GM23338 (cell line): ENCODE measurements around the gene ETNK1. TPM values are rescaled to one million over a fixed set of nuclear protein-coding genes. Genes with fewer than 3 reads are reported as not detected.

Experiments used
- ATAC-seq: fragments of 200-7000 bp; cut with Tn5 transposase; 3 replicates; pipeline ENCODE4 v1.9.1; 2020
- DNase-seq: peaks from one replicate; pipeline ENCODE4 v3.0.0-alpha.2; 2015; ENCODE audit warnings: low spot score
- H2AFZ ChIP-seq: fragments of 200-600 bp; sonication (generic); 2 replicates; pipeline ENCODE4 v1.8.0; 2016; ENCODE audit warnings: antibody characterized with exemption, mild to moderate bottlenecking, moderate library complexity
- H3F3A ChIP-seq: fragments of 200-600 bp; sonication (generic); replicated peaks from 2 replicates; pipeline ENCODE4 v1.8.0; 2017; ENCODE audit warnings: antibody characterized with exemption, mixed run types, low read depth
- H3K27ac ChIP-seq: fragments of 200-600 bp; sonication (generic); 2 replicates; pipeline ENCODE4 v1.6.1; 2016; ENCODE audit warnings: low read depth
- H3K27me3 ChIP-seq: fragments of 200-600 bp; sonication (generic); 2 replicates; pipeline ENCODE4 v1.8.0; 2016; ENCODE audit warnings: mild to moderate bottlenecking, mixed run types, moderate library complexity; ENCODE audit not compliant: insufficient read depth
- H3K36me3 ChIP-seq: fragments of 200-600 bp; sonication (generic); 2 replicates; pipeline ENCODE4 v1.8.0; 2016; ENCODE audit warnings: mild to moderate bottlenecking; ENCODE audit not compliant: insufficient read depth
- H3K4me1 ChIP-seq: fragments of 200-600 bp; sonication (generic); 2 replicates; pipeline ENCODE4 v1.8.0; 2016; ENCODE audit warnings: mild to moderate bottlenecking, moderate library complexity; ENCODE audit not compliant: insufficient read depth
- H3K4me2 ChIP-seq: fragments of 200-600 bp; sonication (generic); 2 replicates; pipeline ENCODE4 v1.7.1; 2017; ENCODE audit warnings: mixed run types
- H3K4me3 ChIP-seq: fragments of 200-600 bp; sonication (generic); 2 replicates; pipeline ENCODE4 v1.6.1; 2016; ENCODE audit warnings: mixed run types
- H3K79me2 ChIP-seq: fragments of 200-600 bp; sonication (generic); replicated peaks from 2 replicates; pipeline ENCODE4 v1.8.0; 2017; ENCODE audit warnings: mild to moderate bottlenecking; ENCODE audit not compliant: insufficient read depth
- H3K9me2 ChIP-seq: fragments of 200-600 bp; sonication (generic); 2 replicates; pipeline ENCODE4 v1.8.0; 2017; ENCODE audit not compliant: insufficient read depth
- H4K20me1 ChIP-seq: fragments of 200-600 bp; sonication (generic); replicated peaks from 2 replicates; pipeline ENCODE4 v1.8.0; 2017; ENCODE audit warnings: mild to moderate bottlenecking; ENCODE audit not compliant: insufficient read depth
- H3K27ac Mint-ChIP-seq: 2 replicates; pipeline ENCODE4 v1.8.0; 2020; ENCODE audit warnings: inconsistent platforms, mild to moderate bottlenecking, moderate library complexity, mixed read lengths
- H3K27me3 Mint-ChIP-seq: 3 replicates; pipeline ENCODE4 v1.8.0; 2022; ENCODE audit warnings: low read depth, mild to moderate bottlenecking, moderate library complexity, mixed read lengths, inconsistent platforms; ENCODE audit not compliant: insufficient read depth, poor library complexity
- H3K36me3 Mint-ChIP-seq: 3 replicates; pipeline ENCODE4 v1.8.0; 2021; ENCODE audit warnings: low read depth, mild to moderate bottlenecking, inconsistent platforms, moderate library complexity, mixed read lengths
- H3K4me1 Mint-ChIP-seq: 3 replicates; pipeline ENCODE4 v1.8.0; 2020; ENCODE audit warnings: mild to moderate bottlenecking, inconsistent platforms, mixed read lengths
- H3K4me3 Mint-ChIP-seq: 3 replicates; pipeline ENCODE4 v1.8.0; 2021; ENCODE audit warnings: moderate library complexity, mild to moderate bottlenecking, inconsistent platforms, mixed read lengths
- H3K9me3 Mint-ChIP-seq: 3 replicates; pipeline ENCODE4 v1.8.0; 2020; ENCODE audit warnings: moderate library complexity, mild to moderate bottlenecking, inconsistent platforms, mixed read lengths
- CREB1 ChIP-seq: fragments of 250-450 bp; sonication (Bioruptor Pico); IDR thresholded peaks from 2 replicates; pipeline ENCODE4 v1.5.0; 2020; ENCODE audit warnings: low read depth, mild to moderate bottlenecking, moderate library complexity
- EZH2 ChIP-seq: fragments of 200-600 bp; sonication (generic); IDR thresholded peaks from one replicate; pipeline ENCODE4 v1.8.0; 2017; ENCODE audit warnings: antibody characterized with exemption, mild to moderate bottlenecking, low read depth; ENCODE audit not compliant: unreplicated experiment
- EZH2phosphoT487 ChIP-seq: fragments of 200-600 bp; sonication (generic); IDR thresholded peaks from one replicate; pipeline ENCODE4 v1.8.1; 2018; ENCODE audit warnings: antibody characterized with exemption; ENCODE audit not compliant: unreplicated experiment
- JUNB ChIP-seq: IDR thresholded peaks from one replicate; pipeline ENCODE4 v1.6.1; 2016; ENCODE audit warnings: antibody characterized with exemption; ENCODE audit not compliant: unreplicated experiment
- ZNF114 ChIP-seq: fragments of 250-450 bp; sonication (Bioruptor Pico); IDR thresholded peaks from 2 replicates; pipeline ENCODE4 v1.5.0; 2020; ENCODE audit warnings: mild to moderate bottlenecking, moderate library complexity
- ZNF331 ChIP-seq: fragments of 250-450 bp; sonication (Bioruptor Pico); IDR thresholded peaks from 2 replicates; pipeline ENCODE4 v1.5.0; 2020; ENCODE audit warnings: low read depth, mild to moderate bottlenecking, moderate library complexity
- polyA plus RNA-seq: library from polyadenylated mRNA; unstranded; fragments of >200 nt; fragmentation: Nextera tagmentation; extraction: Ambion mirVana; gene quantifications from 2 replicates; pipeline ENCODE4 v1.2.1, GENCODE V29; 2016
- total RNA-seq: library from RNA; depleted of rRNA; stranded (reverse); fragments of >200 nt; shearing (Covaris generic); gene quantifications from 2 replicates; pipeline ENCODE4 v1.2.3, GENCODE V29; 2014
- TF ChIP-seq, protein P1 (sequence below): fragments of 250-450 bp; sonication (Bioruptor Pico); IDR thresholded peaks from 2 replicates; pipeline ENCODE4 v1.5.0; 2020; ENCODE audit warnings: mild to moderate bottlenecking, moderate library complexity
- TF ChIP-seq, protein P2 (sequence below): IDR thresholded peaks from one replicate; pipeline ENCODE4 v1.6.1; 2018; ENCODE audit warnings: antibody characterized with exemption; ENCODE audit not compliant: unreplicated experiment
- TF ChIP-seq, protein P3 (sequence below), 2 experiments: fragments of 200-600 bp in 1 of 2; sonication (generic) in 1 of 2; conservative IDR thresholded peaks; 2 replicates each; pipeline versions ENCODE4 v1.5.1 to v1.6.1; 2016 to 2017; ENCODE audit warnings: antibody characterized with exemption in 2 of 2, low read depth in 2 of 2, mild to moderate bottlenecking in 2 of 2, moderate library complexity in 1 of 2

The ETNK1 gene
- total and polyA plus RNA-seq, 2 experiments from 2014 or later: 41.9 to 101 TPM

DNA sequence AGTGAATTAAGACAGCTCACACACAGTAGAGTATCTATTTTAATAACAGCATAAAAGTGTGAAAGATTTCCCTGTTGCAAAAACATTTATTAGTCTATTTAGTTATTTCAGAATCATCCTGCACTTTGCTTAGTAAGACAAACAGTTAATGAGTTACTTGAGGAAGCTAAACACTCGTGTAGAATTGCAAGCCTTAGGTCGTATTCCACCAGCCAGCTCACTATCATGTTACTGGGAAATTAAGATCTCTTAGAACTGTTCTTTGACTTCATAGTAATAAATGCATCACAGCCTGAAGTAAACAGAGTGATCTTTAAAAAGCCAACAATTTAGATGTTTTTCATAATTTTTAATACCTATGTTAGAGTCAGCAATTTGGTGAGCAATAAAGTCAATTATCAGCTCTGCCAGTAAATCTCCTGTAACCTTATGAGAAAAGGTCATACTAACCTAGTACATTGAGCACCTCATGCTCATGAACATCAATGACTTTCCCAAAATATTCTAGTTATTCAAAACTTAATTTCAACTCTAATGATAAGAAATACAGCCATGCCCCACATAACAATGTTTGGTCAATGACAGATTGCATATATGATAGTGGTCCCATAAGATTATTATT lies 26.7 kb upstream of the ETNK1 start:
- Histone ChIP-seq H3F3A (no peaks in the 10 kb centered on the region), H4K20me1 (no peaks in the 10 kb centered on the region), H2AFZ (no peak overlapping the region), H3K4me2 (no peak overlapping the region), H3K27me3 (no peaks in the 10 kb centered on the region), H3K4me1 (0 out of 2 replicates have a peak, but pooled peaks cover 4% of the 10 kb centered on the region), H3K9me2 (no peaks in the 10 kb centered on the region), H3K27ac (no peak overlapping the region), H3K4me3 (no peak overlapping the region), H3K79me2 (no peaks in the 10 kb centered on the region), H3K36me3 (no peaks in the 10 kb centered on the region)
- no peaks in the 10 kb centered on the region for H3K9me3 Mint-ChIP-seq
- H3K27me3 Mint-ChIP-seq: no peaks in the 10 kb centered on the region
- TF ChIP-seq ZNF114 (CRISPR knock-in tag) (no peak), CREB1 (CRISPR knock-in tag) (no peak), JUNB (no peak), ZNF331 (CRISPR knock-in tag) (no peak), EZH2phosphoT487 (no peak), EZH2 (no peak)
- TF ChIP-seq, protein P1, sequence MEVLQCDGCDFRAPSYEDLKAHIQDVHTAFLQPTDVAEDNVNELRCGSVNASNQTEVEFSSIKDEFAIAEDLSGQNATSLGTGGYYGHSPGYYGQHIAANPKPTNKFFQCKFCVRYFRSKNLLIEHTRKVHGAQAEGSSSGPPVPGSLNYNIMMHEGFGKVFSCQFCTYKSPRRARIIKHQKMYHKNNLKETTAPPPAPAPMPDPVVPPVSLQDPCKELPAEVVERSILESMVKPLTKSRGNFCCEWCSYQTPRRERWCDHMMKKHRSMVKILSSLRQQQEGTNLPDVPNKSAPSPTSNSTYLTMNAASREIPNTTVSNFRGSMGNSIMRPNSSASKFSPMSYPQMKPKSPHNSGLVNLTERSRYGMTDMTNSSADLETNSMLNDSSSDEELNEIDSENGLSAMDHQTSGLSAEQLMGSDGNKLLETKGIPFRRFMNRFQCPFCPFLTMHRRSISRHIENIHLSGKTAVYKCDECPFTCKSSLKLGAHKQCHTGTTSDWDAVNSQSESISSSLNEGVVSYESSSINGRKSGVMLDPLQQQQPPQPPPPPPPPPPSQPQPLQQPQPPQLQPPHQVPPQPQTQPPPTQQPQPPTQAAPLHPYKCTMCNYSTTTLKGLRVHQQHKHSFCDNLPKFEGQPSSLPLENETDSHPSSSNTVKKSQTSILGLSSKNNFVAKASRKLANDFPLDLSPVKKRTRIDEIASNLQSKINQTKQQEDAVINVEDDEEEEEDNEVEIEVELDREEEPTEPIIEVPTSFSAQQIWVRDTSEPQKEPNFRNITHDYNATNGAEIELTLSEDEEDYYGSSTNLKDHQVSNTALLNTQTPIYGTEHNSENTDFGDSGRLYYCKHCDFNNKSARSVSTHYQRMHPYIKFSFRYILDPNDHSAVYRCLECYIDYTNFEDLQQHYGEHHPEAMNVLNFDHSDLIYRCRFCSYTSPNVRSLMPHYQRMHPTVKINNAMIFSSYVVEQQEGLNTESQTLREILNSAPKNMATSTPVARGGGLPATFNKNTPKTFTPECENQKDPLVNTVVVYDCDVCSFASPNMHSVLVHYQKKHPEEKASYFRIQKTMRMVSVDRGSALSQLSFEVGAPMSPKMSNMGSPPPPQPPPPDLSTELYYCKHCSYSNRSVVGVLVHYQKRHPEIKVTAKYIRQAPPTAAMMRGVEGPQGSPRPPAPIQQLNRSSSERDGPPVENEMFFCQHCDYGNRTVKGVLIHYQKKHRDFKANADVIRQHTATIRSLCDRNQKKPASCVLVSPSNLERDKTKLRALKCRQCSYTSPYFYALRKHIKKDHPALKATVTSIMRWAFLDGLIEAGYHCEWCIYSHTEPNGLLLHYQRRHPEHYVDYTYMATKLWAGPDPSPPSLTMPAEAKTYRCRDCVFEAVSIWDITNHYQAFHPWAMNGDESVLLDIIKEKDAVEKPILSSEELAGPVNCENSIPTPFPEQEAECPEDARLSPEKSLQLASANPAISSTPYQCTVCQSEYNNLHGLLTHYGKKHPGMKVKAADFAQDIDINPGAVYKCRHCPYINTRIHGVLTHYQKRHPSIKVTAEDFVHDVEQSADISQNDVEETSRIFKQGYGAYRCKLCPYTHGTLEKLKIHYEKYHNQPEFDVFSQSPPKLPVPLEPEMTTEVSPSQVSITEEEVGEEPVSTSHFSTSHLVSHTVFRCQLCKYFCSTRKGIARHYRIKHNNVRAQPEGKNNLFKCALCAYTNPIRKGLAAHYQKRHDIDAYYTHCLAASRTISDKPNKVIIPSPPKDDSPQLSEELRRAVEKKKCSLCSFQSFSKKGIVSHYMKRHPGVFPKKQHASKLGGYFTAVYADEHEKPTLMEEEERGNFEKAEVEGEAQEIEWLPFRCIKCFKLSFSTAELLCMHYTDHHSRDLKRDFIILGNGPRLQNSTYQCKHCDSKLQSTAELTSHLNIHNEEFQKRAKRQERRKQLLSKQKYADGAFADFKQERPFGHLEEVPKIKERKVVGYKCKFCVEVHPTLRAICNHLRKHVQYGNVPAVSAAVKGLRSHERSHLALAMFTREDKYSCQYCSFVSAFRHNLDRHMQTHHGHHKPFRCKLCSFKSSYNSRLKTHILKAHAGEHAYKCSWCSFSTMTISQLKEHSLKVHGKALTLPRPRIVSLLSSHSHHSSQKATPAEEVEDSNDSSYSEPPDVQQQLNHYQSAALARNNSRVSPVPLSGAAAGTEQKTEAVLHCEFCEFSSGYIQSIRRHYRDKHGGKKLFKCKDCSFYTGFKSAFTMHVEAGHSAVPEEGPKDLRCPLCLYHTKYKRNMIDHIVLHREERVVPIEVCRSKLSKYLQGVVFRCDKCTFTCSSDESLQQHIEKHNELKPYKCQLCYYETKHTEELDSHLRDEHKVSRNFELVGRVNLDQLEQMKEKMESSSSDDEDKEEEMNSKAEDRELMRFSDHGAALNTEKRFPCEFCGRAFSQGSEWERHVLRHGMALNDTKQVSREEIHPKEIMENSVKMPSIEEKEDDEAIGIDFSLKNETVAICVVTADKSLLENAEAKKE (CRISPR knock-in tag): no peak
- TF ChIP-seq, protein P2, sequence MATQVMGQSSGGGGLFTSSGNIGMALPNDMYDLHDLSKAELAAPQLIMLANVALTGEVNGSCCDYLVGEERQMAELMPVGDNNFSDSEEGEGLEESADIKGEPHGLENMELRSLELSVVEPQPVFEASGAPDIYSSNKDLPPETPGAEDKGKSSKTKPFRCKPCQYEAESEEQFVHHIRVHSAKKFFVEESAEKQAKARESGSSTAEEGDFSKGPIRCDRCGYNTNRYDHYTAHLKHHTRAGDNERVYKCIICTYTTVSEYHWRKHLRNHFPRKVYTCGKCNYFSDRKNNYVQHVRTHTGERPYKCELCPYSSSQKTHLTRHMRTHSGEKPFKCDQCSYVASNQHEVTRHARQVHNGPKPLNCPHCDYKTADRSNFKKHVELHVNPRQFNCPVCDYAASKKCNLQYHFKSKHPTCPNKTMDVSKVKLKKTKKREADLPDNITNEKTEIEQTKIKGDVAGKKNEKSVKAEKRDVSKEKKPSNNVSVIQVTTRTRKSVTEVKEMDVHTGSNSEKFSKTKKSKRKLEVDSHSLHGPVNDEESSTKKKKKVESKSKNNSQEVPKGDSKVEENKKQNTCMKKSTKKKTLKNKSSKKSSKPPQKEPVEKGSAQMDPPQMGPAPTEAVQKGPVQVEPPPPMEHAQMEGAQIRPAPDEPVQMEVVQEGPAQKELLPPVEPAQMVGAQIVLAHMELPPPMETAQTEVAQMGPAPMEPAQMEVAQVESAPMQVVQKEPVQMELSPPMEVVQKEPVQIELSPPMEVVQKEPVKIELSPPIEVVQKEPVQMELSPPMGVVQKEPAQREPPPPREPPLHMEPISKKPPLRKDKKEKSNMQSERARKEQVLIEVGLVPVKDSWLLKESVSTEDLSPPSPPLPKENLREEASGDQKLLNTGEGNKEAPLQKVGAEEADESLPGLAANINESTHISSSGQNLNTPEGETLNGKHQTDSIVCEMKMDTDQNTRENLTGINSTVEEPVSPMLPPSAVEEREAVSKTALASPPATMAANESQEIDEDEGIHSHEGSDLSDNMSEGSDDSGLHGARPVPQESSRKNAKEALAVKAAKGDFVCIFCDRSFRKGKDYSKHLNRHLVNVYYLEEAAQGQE: no peak
- TF ChIP-seq, protein P3, sequence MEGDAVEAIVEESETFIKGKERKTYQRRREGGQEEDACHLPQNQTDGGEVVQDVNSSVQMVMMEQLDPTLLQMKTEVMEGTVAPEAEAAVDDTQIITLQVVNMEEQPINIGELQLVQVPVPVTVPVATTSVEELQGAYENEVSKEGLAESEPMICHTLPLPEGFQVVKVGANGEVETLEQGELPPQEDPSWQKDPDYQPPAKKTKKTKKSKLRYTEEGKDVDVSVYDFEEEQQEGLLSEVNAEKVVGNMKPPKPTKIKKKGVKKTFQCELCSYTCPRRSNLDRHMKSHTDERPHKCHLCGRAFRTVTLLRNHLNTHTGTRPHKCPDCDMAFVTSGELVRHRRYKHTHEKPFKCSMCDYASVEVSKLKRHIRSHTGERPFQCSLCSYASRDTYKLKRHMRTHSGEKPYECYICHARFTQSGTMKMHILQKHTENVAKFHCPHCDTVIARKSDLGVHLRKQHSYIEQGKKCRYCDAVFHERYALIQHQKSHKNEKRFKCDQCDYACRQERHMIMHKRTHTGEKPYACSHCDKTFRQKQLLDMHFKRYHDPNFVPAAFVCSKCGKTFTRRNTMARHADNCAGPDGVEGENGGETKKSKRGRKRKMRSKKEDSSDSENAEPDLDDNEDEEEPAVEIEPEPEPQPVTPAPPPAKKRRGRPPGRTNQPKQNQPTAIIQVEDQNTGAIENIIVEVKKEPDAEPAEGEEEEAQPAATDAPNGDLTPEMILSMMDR (conservative IDR thresholded peaks at IDR 0.05; ENCODE audit: low read depth in 2 of 2): no peak
- ATAC-seq (no peak), DNase-seq (no peak)
- H3K27ac Mint-ChIP-seq: no peak overlapping the region
- H3K4me1 Mint-ChIP-seq: peaks cover 8% of the 10 kb centered on the region
- H3K36me3 Mint-ChIP-seq: no peaks in the 10 kb centered on the region
- no peak overlapping the region for H3K4me3 Mint-ChIP-seq
